ENCODE measurements around the gene PHACTR4. TPM values are rescaled to one million over a fixed set of nuclear protein-coding genes. Genes with fewer than 3 reads are reported as not detected.
A peak's percentile ranks its signal among the peaks of the same experiment; 100 is the strongest.

Gene PHACTR4
- total RNA-seq, 2 experiments from 2014 or later = 20.3 to 20.9 TPM

DNA sequence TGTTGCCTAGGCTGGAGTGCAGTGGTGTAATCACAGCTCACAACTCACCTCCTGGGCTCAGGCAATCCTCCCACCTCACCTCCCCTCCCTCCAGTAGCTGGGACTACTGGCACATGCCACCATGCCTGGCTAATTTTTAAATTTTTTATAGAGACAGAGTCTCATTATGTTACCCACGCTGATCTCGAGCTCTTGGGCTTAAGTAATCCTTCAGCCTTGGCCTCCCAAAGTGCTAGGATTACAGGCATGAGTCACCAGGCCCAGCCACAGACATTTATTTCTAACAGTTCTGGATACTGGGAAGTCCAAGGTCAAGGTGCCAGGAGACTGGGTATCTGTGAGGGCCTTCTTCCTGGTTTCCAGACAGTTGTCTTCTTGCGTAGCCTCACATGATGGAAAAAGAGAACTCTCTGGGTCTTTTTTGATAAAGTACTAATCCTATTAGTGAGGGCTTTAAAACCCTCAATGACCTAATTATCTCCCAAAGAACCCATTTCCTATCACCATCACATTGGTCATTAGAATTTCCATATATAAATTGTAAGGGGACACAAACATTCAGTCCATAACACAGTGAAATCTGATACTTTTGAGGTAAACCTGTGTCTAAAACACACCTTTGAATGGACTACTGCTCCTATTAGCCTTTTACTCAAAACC is 67.9 kb downstream of the PHACTR4 start:
- ATAC-seq (no peak), DNase-seq (no peak)
- intact Hi-C loops (cut with micrococcal nuclease) = no loop called here
- ChIA-PET CTCF (no interaction called here), POLR2A (interaction anchor here (0.7 to 1.0 kb wide), 2 partner anchors 10 to 70 kb away, joined by 3 to 4 read pairs; no protein-coding TSS in a partner anchor)
- peaks cover 25% of the 10 kb centered on the region for H3K4me1 Mint-ChIP-seq (ENCODE audit: low read depth)
- TF ChIP-seq, protein P1, sequence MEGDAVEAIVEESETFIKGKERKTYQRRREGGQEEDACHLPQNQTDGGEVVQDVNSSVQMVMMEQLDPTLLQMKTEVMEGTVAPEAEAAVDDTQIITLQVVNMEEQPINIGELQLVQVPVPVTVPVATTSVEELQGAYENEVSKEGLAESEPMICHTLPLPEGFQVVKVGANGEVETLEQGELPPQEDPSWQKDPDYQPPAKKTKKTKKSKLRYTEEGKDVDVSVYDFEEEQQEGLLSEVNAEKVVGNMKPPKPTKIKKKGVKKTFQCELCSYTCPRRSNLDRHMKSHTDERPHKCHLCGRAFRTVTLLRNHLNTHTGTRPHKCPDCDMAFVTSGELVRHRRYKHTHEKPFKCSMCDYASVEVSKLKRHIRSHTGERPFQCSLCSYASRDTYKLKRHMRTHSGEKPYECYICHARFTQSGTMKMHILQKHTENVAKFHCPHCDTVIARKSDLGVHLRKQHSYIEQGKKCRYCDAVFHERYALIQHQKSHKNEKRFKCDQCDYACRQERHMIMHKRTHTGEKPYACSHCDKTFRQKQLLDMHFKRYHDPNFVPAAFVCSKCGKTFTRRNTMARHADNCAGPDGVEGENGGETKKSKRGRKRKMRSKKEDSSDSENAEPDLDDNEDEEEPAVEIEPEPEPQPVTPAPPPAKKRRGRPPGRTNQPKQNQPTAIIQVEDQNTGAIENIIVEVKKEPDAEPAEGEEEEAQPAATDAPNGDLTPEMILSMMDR (IDR thresholded peaks at IDR 0.05) = no peak
- peaks cover 2% of the 10 kb centered on the region for H3K36me3 Mint-ChIP-seq (ENCODE audit: low read depth)
- no peak overlapping the region for H3K4me3 Mint-ChIP-seq
- no peak overlapping the region for H3K27ac Mint-ChIP-seq
- no peaks in the 10 kb centered on the region for H3K27me3 Mint-ChIP-seq
- H3K9me3 Mint-ChIP-seq = no peaks in the 10 kb centered on the region

DNA sequence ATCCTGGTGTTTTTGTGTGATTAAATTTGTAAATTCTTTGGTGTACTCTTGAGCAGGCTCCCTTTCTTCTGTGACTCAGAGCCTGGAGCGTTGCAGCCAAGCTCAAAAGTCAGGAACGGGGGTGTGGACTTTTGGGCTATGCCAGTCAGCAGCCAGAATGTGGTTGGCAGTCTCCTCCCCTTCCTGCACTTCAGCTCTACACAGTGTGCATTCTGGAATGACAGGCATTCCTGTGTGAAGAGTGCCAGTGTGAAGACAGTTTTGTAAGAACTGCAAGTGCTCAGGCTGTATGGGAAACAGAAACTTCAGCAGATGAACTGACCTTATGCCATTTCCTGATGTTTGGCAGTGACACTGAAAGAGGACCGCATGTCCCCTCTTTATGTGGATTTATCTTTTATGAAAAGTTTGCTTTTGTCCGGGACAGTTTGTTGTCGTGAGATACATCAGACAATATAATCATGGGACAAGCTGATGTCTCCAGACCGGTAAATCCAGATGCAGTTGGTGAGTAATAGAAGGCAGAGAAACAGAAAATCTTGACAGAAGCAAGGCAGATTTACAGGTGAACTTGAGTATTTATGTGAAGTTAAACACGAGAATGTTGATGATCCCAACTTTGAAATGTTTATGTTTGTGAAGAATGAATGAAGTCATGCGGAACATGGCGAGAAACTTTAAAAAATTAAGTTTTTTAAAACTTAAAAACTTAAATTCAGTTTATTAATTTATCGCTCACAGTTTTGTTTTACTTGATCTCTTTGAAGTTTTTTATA is 68.6 kb downstream of the PHACTR4 start:
- peak overlapping the region; percentile 37 for H3K4me3 Mint-ChIP-seq
- peak overlapping the region; percentile 19 for H3K27ac Mint-ChIP-seq
- no peaks in the 10 kb centered on the region for H3K27me3 Mint-ChIP-seq
- no peaks in the 10 kb centered on the region for H3K9me3 Mint-ChIP-seq
- H3K36me3 Mint-ChIP-seq (ENCODE audit: low read depth) = peaks cover 2% of the 10 kb centered on the region
- intact Hi-C loops (cut with micrococcal nuclease) = no loop called here
- H3K4me1 Mint-ChIP-seq (ENCODE audit: low read depth) = peaks cover 25% of the 10 kb centered on the region
- peak; percentile 5 for DNase-seq
- peak; percentile 47 for ATAC-seq
- POLR2A ChIA-PET = interaction anchor here (0.7 to 1.1 kb wide), 4 partner anchors 9 to 143 kb away, joined by 3 to 4 read pairs (median 4); no protein-coding TSS in a partner anchor
- TF ChIP-seq, protein P1 (IDR thresholded peaks at IDR 0.05) = no peak
- CTCF ChIA-PET = interaction anchor here (1.0 kb wide), 1 partner anchor 28 kb away, joined by 5 read pairs; no protein-coding TSS in a partner anchor

DNA sequence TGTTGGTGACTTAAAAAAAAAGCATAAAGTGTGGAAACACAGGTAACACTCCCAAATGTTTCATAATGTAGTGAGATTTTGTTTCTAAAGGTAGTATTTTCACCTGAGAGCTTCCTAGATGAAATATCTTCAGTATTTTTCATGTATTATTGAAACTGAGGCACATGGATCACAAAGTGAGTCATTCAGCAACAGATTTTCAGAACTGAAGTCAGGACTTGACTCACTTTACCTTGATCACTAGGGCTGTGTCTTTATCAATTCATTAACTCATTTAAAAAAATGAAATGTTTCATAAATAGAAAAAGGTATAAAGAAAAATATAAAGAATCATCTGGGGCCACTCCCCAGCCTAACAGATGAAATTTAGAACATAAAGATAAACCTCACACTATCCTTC is 69.8 kb downstream of the PHACTR4 start:
- H3K27ac Mint-ChIP-seq = no peak overlapping the region
- ChIA-PET POLR2A (interaction anchor here (1.1 kb wide), 1 partner anchor 138 kb away, joined by 3 read pairs; no protein-coding TSS in a partner anchor), CTCF (interaction anchor here (0.7 to 1.0 kb wide), 3 partner anchors 10 to 29 kb away, joined by 3 to 5 read pairs (median 4); no protein-coding TSS in a partner anchor)
- peaks cover 6% of the 10 kb centered on the region for H3K36me3 Mint-ChIP-seq (ENCODE audit: low read depth)
- H3K27me3 Mint-ChIP-seq = no peaks in the 10 kb centered on the region
- no peaks in the 10 kb centered on the region for H3K9me3 Mint-ChIP-seq
- no peak for ATAC-seq
- intact Hi-C loops (cut with micrococcal nuclease) = no loop called here
- DNase-seq = no peak
- H3K4me3 Mint-ChIP-seq = no peak overlapping the region
- TF ChIP-seq, protein P1 (IDR thresholded peaks at IDR 0.05) = no peak
- peaks cover 25% of the 10 kb centered on the region for H3K4me1 Mint-ChIP-seq (ENCODE audit: low read depth)

DNA sequence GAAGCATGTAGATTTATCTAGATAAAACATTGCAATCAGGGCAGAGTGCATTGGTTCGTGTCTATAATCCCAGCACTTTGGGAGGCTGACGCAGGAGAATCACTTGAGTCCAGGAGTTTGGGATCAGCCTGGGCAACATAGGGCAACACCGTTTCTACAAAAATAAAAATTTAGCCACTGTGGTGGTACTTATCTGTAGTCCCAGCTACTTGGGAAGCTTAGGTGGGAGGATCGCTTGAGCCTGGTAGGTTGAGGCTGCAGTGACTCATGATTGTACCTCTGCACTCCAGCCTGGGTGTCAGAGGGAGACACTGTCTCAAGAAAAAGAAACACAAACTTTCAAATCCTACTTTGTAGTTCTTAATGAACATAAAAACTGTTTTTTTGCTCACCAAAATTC is 72.1 kb downstream of the PHACTR4 start:
- H3K27me3 Mint-ChIP-seq = no peaks in the 10 kb centered on the region
- H3K27ac Mint-ChIP-seq = no peak overlapping the region
- peaks cover 6% of the 10 kb centered on the region for H3K36me3 Mint-ChIP-seq (ENCODE audit: low read depth)
- H3K4me1 Mint-ChIP-seq (ENCODE audit: low read depth) = peaks cover 25% of the 10 kb centered on the region
- TF ChIP-seq, protein P1 (IDR thresholded peaks at IDR 0.05) = no peak
- no peaks in the 10 kb centered on the region for H3K9me3 Mint-ChIP-seq
- DNase-seq (no peak), ATAC-seq (no peak)
- no peak overlapping the region for H3K4me3 Mint-ChIP-seq
- intact Hi-C loops (cut with micrococcal nuclease) = no loop called here
- ChIA-PET CTCF (interaction anchor here (0.8 kb wide), 1 partner anchor 83 kb away, joined by 3 read pairs; no protein-coding TSS in a partner anchor), POLR2A (interaction anchor here (1.2 kb wide), 1 partner anchor 138 kb away, joined by 5 read pairs; no protein-coding TSS in a partner anchor)
